ENCODE measurements around the gene AZIN2. TPM values are rescaled to one million over a fixed set of nuclear protein-coding genes. Genes with fewer than 3 reads are reported as not detected.

AZIN2 gene
- total RNA-seq, 1 donor from 2014 or later: 0.82 TPM

DNA sequence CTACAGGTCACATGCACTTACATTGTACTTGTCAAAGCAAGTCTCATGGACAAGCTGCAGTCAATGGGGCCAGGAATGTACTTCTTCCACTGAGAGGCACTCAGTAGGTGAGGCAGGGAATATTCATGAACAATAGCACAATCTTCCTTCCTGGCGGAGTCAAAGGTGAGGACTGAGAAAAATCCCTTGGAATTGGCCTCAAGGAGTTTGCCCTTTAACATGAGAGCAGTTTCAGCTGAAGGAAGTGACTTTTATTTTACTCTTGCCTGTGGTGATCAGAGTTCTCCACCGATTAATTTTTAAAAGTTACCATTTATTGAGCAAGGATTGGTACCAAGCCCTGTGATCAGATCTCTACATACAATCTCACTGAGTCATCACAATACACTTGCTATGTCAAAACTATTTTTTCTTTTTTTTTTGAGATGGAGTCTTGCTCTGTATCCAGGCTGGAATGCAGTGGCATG, 33.1 kb upstream of the AZIN2 start:
- ChIA-PET CTCF (interaction anchor here (1.3 kb wide), 1 partner anchor 8 kb away, joined by 4 read pairs; no protein-coding TSS in a partner anchor), POLR2A (no interaction called here)
- Mint-ChIP-seq H3K36me3 (ENCODE audit: low read depth) (no peaks in the 10 kb centered on the region), H3K9me3 (no peaks in the 10 kb centered on the region), H3K4me3 (no peak overlapping the region), H3K4me1 (no peaks in the 10 kb centered on the region), H3K27ac (no peak overlapping the region), H3K27me3 (peaks cover 3% of the 10 kb centered on the region)
- DNase-seq (no peak), ATAC-seq (ENCODE audit: low read depth) (no peak)
- TF ChIP-seq, protein P1, sequence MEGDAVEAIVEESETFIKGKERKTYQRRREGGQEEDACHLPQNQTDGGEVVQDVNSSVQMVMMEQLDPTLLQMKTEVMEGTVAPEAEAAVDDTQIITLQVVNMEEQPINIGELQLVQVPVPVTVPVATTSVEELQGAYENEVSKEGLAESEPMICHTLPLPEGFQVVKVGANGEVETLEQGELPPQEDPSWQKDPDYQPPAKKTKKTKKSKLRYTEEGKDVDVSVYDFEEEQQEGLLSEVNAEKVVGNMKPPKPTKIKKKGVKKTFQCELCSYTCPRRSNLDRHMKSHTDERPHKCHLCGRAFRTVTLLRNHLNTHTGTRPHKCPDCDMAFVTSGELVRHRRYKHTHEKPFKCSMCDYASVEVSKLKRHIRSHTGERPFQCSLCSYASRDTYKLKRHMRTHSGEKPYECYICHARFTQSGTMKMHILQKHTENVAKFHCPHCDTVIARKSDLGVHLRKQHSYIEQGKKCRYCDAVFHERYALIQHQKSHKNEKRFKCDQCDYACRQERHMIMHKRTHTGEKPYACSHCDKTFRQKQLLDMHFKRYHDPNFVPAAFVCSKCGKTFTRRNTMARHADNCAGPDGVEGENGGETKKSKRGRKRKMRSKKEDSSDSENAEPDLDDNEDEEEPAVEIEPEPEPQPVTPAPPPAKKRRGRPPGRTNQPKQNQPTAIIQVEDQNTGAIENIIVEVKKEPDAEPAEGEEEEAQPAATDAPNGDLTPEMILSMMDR (IDR thresholded peaks at IDR 0.05): no peak
- intact Hi-C loops (cut with micrococcal nuclease): no loop called here

DNA sequence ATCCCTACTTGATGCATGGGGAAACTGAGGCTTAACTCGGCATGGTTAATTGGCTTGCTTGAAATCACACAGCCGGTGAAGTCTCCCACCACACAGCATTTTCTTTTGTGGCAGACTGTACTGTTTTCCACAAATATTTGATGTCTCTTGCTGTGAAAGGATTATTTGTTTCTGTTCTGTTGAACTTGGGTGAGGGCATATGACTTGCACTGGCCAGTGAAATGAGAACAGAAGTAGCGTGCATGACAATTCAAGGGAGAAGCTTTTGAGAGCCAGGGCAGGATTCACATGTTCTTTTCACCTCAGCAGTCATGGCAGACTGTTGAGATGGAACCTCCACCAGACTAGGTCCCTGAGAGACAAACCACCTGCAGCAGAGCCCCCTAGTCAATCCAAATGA, 32.5 kb upstream of the AZIN2 start:
- H3K4me3 Mint-ChIP-seq: no peak overlapping the region
- no peak for DNase-seq
- intact Hi-C loops (cut with micrococcal nuclease): no loop called here

DNA sequence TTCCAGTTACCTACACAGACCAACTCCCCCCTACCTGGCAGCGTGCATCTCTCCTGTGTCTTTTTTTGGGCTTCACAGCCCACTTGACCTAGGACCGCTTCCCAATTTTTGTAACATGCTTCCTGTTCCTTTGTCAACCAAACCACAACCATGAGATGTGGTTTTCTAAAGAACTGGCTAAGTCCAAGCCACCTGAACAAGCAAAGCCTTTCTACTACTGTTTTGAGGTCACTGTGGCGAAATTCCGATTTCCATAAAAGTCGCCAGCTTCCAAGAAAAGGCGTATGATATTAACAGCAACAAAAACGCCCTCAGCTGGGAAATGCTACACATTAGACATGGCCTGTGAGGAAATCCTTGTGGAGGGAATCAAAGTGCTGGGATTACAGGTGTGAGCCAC, 31.6 kb upstream of the AZIN2 start:
- DNase-seq (no peak), ATAC-seq (ENCODE audit: low read depth) (no peak)
- CTCF ChIA-PET: no interaction called here
- Mint-ChIP-seq H3K27ac (no peak overlapping the region), H3K36me3 (ENCODE audit: low read depth) (no peaks in the 10 kb centered on the region), H3K27me3 (peaks cover 3% of the 10 kb centered on the region), H3K9me3 (no peaks in the 10 kb centered on the region), H3K4me1 (no peaks in the 10 kb centered on the region), H3K4me3 (no peak overlapping the region)
- TF ChIP-seq, protein P1 (IDR thresholded peaks at IDR 0.05): no peak
- intact Hi-C loops (cut with micrococcal nuclease): no loop called here
- POLR2A ChIA-PET: no interaction called here

More for the DNA sequence above, 32.5 kb upstream of the AZIN2 start:
- Mint-ChIP-seq H3K27me3 (peaks cover 3% of the 10 kb centered on the region), H3K27ac (no peak overlapping the region), H3K4me1 (no peaks in the 10 kb centered on the region), H3K9me3 (no peaks in the 10 kb centered on the region), H3K36me3 (ENCODE audit: low read depth) (no peaks in the 10 kb centered on the region)
- TF ChIP-seq, protein P1 (IDR thresholded peaks at IDR 0.05): no peak
- POLR2A ChIA-PET: no interaction called here
- CTCF ChIA-PET: no interaction called here
- no peak for ATAC-seq (ENCODE audit: low read depth)

DNA sequence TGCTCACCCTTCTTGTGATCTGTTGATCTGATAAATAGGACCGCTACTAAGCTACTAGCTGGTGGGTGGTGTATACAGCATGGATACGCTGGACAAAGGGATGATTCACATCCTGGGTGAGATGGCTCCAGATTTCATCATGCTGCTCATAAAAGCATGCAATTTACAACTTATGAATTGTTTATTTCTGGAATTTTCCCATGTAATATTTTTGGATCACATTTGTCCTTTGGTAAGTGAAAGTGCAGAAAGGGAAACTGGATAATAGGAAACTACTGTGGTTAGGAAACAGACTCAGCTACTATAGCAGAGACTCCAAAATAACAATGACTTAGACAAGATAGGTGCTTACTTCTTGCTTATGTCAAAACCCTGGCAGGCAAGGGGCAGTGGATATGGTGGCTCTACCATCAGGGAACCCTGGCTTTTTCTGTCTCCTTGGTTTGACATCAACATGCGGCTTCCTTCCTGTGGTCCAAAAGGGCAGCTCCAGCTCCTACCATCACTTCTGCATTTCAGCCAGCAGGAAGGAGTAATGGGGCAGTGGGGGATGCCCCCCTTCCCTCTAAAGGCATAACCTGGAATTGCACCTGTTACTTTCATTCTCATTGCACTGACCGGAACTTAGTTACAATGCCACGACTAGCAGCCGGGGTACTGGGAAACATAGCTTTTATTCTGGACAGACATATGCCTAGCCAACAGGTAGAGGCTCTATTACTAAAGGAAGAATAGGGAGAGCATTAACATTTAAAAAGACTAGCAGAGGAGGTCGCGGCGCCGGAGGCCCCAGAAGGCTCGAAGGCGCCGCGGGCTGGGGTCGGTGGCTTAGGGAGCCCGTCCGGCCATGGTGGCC, 30.5 kb upstream of the AZIN2 start:
- CTCF ChIA-PET: no interaction called here
- H3K27ac Mint-ChIP-seq: no peak overlapping the region
- POLR2A ChIA-PET: no interaction called here
- H3K4me1 Mint-ChIP-seq: peaks cover 2% of the 10 kb centered on the region
- DNase-seq (no peak), ATAC-seq (ENCODE audit: low read depth) (no peak)
- H3K4me3 Mint-ChIP-seq: no peak overlapping the region
- no peaks in the 10 kb centered on the region for H3K9me3 Mint-ChIP-seq
- intact Hi-C loops (cut with micrococcal nuclease): no loop called here
- H3K36me3 Mint-ChIP-seq (ENCODE audit: low read depth): no peaks in the 10 kb centered on the region
- TF ChIP-seq, protein P1 (IDR thresholded peaks at IDR 0.05): no peak
- peaks cover 3% of the 10 kb centered on the region for H3K27me3 Mint-ChIP-seq

DNA sequence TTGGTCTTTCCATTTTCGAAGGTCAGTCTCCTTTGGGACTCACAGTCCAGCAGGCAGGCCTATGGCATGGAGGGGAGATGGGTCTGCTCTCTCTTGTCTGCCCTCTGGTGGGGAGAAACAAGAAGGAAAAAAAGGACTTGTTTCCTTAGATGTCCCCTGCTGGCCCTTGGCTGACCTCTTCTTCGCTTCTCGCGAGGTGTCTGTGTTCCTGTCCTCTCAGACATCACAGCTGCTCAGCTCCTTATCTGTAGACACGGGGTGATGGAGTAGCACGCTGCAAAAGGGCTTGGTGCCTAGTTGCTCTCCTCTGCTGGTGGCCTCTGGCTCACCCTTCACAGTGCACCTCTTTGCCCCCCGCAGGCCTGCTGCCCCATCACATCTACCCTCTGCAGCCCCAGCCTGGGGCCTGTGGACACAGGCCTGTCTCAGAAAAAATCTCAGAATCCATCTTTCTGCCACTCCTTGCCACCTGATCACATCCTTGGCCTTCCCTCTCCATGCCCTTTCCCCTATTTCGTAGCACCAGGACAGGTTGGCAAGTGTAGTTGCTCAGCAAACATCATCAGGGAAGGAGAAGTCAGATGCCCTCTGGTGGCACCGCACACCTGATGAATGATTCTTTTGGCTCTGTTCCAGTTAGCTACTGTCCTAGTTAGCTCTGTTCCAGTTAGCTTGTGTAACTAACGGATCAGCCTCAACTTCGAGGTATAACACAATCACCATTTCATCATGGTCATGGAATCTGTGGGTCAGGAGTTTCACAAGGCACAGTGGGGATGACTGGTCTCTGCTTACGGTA, 25.5 kb upstream of the AZIN2 start:
- ChIA-PET POLR2A (no interaction called here), CTCF (interaction anchor here (0.6 to 5.7 kb wide), 15 partner anchors 8 to 535 kb away, joined by 3 to 79 read pairs (median 4); no protein-coding TSS in a partner anchor)
- peaks cover 16% of the 10 kb centered on the region for H3K4me1 Mint-ChIP-seq
- H3K27ac Mint-ChIP-seq: no peak overlapping the region
- peaks cover 5% of the 10 kb centered on the region for H3K9me3 Mint-ChIP-seq
- TF ChIP-seq, protein P1 (IDR thresholded peaks at IDR 0.05): no peak
- DNase-seq (no peak), ATAC-seq (ENCODE audit: low read depth) (no peak)
- H3K4me3 Mint-ChIP-seq: no peak overlapping the region
- intact Hi-C loops (cut with micrococcal nuclease): loop anchor here (1.0 kb wide), 2 partner anchors 63 to 122 kb away; no protein-coding TSS in a partner anchor
- H3K36me3 Mint-ChIP-seq (ENCODE audit: low read depth): peaks cover 2% of the 10 kb centered on the region
- H3K27me3 Mint-ChIP-seq: no peaks in the 10 kb centered on the region

Data from activated B cell treated with CpG ODN at 0.5 μM for 24 hours (primary cell).